Heart left ventricle (tissue), 13 donors: ENCODE measurements around the gene BAZ2B.

Source experiments
- CTCF ChIP-seq, 12 donors: fragments of 200-600 bp; sonication (generic) in 4 of 12; IDR thresholded peaks; one replicate each; pipeline versions ENCODE4 v1.5.0 to v1.8.0; 2018 to 2022; ENCODE audit warnings: antibody characterized with exemption in 12 of 12, mild to moderate bottlenecking in 5 of 12
- POLR2A ChIP-seq, 2 donors: fragments of 450-650 bp; IDR thresholded peaks; one replicate each; pipeline ENCODE4 v1.6.1; 2017; ENCODE audit warnings: antibody characterized with exemption in 2 of 2, mild to moderate bottlenecking in 2 of 2, moderate library complexity in 2 of 2
- donor health status: ischemic (EF 13 %, LVEDD 7.1; RV severe dilation, severe dysfunction).
- donor health status: DM: no; HTN: yes; CAD: no.
- donor health status: DM: no; HTN: no; CAD: no.
- donor health status: ischemic (EF 25% LVEDD 6.9; RV normal size, moderate dysfunction).
- donor health status: ischemic (EF 25% LVEDD 5.7; RV mildly dilated, moderate dysfunction).
- donor health status: ischemic (EF 35%, LVEDD 5.7; RV mildly dilated, moderate dysfunction).
- donor health status: nonischemic (EF 11% LVEDD 7.7; RV severe dilation, severe dysfunction).
- donor health status: DM: yes; HTN: yes; CAD: no.
- donor health status: PGD.
- donor health status: ischemic (EF 29% LVEDD 5.4; RV normal size, mild dysfunction).
- donor health status: nonischemic (EF 23%, LVEDD 6.1; RV moderate dilation, normal function).

GRCh38 chr2:159639071-159639470 lies 22.7 kb upstream of the BAZ2B start:
- TF ChIP-seq CTCF (IDR thresholded peaks at IDR 0.05) (no peak), POLR2A (IDR thresholded peaks at IDR 0.05) (no peak)
